Lung (tissue), 12 donors: ENCODE data around the gene CAST. TPM values are rescaled to one million over a fixed set of nuclear protein-coding genes. Genes with fewer than 3 reads are reported as not detected.

Experiments
- ATAC-seq: fragments of 200-7000 bp; cut with Tn5 transposase; one replicate; pipeline ENCODE4 v1.9.1; 2020; ENCODE audit warnings: moderate number of reproducible peaks; ENCODE audit not compliant: insufficient read depth, low FRiP score
- DNase-seq, 3 donors: peaks; one replicate each; pipeline ENCODE4 v3.0.0-alpha.2; 2013 to 2017
- H3K27ac ChIP-seq, 2 donors: one replicate each; pipeline ENCODE4 v1.5.1; 2013; ENCODE audit warnings: mild to moderate bottlenecking in 2 of 2, moderate library complexity in 2 of 2, control low read depth in 1 of 2, inconsistent platforms in 1 of 2, low read depth in 1 of 2, low read length in 1 of 2
- H3K27me3 ChIP-seq, 3 donors: one replicate each; pipeline ENCODE4 v1.5.1; 2013; ENCODE audit warnings: low read length in 2 of 3; ENCODE audit not compliant: control insufficient read depth in 3 of 3, insufficient read depth in 3 of 3
- H3K36me3 ChIP-seq, 4 donors: one replicate each; pipeline ENCODE4 v1.5.1; 2013; ENCODE audit warnings: low read length in 4 of 4, mild to moderate bottlenecking in 1 of 4, moderate library complexity in 1 of 4; ENCODE audit not compliant: control insufficient read depth in 4 of 4, insufficient read depth in 4 of 4
- H3K4me1 ChIP-seq, 5 donors: one replicate each; pipeline ENCODE4 v1.5.1; 2013; ENCODE audit warnings: low read length in 5 of 5, mild to moderate bottlenecking in 2 of 5, moderate library complexity in 1 of 5; ENCODE audit not compliant: control insufficient read depth in 5 of 5, insufficient read depth in 5 of 5
- H3K4me3 ChIP-seq: one replicate; pipeline ENCODE4 v1.5.1; 2013; ENCODE audit warnings: mild to moderate bottlenecking, control low read depth, moderate library complexity
- H3K9ac ChIP-seq, 2 donors: one replicate each; pipeline ENCODE4 v1.5.1; 2013; ENCODE audit warnings: low read length in 2 of 2, control low read depth in 1 of 2; ENCODE audit not compliant: insufficient read depth in 1 of 2
- H3K9me3 ChIP-seq, 4 donors: one replicate each; pipeline ENCODE4 v1.5.1; 2013; ENCODE audit warnings: low read length in 3 of 4, mild to moderate bottlenecking in 1 of 4, moderate library complexity in 1 of 4; ENCODE audit not compliant: control insufficient read depth in 4 of 4, insufficient read depth in 3 of 4
- CTCF ChIP-seq: IDR thresholded peaks from 2 replicates; pipeline ENCODE4 v1.5.1; 2012; ENCODE audit warnings: mild to moderate bottlenecking; ENCODE audit errors: control extremely low read depth, extremely low read depth
- WGBS, 2 donors: extraction: QIAGEN DNeasy Blood & Tissue Kit; methylation state at CpG; one replicate each; pipeline ENCODE4 v1.1.7; 2013; 5-methylcytosine and 5-hydroxymethylcytosine counted together
- polyA plus RNA-seq, 2 donors: library from polyadenylated mRNA; stranded (reverse); fragments of 200-250 nt; gene quantifications; one replicate each; pipeline ENCODE4 v1.2.1, GENCODE V29; 2013
- total RNA-seq, 2 donors: library from RNA; depleted of rRNA in 1 of 2; stranded (reverse); fragments of >200 nt in 1 of 2; gene quantifications; one replicate each; pipeline ENCODE4 v1.2.1, GENCODE V29; 2014 to 2021
- donor health status: control.
- donor health status: control.
- donor health status: Bipolar disorder and iron deficiency.
- donor health status: healthy.
- donor health status: DM: yes; HTN: yes; CAD: no.

Gene CAST
- total and polyA plus RNA-seq, 4 donors, result 84.8 to 279 (median 184) TPM

DNA sequence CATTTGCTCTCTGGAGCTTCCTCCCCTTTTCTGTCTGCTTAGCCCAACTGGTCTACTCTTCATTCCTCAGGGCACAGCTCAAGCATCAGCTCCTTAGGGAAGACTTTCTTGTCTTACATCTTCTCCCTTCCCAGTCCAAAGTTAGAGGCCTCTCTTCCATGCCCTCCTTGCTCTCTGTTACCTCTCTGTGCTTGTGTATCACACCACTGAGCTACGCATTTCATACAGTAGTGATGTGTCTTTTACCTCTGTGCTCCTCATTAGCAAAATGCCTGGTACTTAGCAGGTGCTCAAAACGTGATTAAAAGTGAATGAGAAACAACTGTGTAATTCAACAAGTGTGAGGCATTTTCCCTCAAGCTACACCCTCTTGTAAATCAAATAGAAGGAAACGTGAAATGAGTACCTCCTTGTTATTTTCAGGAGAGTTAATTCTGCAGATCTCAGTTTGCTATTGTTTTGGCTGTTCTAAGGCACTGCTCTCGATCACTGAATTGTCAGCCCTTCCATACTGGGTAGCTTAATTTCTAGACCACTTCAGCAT, 106.6 kb downstream of the CAST start:
- Histone ChIP-seq H3K4me1 (no peaks in the 10 kb centered on the region), H3K27ac (no peak overlapping the region), H3K9ac (no peak overlapping the region), H3K4me3 (no peak overlapping the region), H3K36me3 (peaks cover 23 to 59% (median 44%) of the 10 kb centered on the region in 4 donors), H3K9me3 (no peaks in the 10 kb centered on the region), H3K27me3 (no peaks in the 10 kb centered on the region)
- no peak for TF ChIP-seq CTCF
- ATAC-seq, result no peak
- 83 to 92% methylated on average over 4 of the region's 4 CpGs for WGBS, 2 donors
- DNase-seq, result no peak

DNA sequence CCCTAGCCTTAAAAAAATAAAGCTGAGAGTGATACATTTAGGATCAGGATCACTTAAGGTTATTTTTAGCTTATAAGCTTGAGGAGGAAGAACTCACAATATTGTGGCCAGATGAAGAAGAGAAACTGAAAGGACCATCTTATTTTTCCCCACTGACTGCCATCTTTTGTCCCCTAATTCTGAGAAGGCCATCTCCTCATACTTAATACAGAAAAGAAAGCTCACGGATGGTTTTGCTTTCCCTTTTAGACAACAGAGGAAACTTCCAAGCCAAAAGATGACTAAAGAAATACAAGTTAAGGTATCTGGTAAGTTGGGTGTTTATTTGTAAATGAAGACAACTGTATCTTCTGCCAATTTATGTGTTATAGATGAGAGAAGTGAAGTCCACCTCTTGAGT, 109.2 kb downstream of the CAST start:
- DNase-seq, result no peak
- H3K27me3 ChIP-seq, result no peaks in the 10 kb centered on the region
- no peaks in the 10 kb centered on the region for H3K4me1 ChIP-seq
- H3K4me3 ChIP-seq, result no peak overlapping the region
- no peaks in the 10 kb centered on the region for H3K9me3 ChIP-seq
- H3K36me3 ChIP-seq, result peaks cover 18 to 57% (median 43%) of the 10 kb centered on the region in 4 donors
- H3K27ac ChIP-seq, result no peak overlapping the region
- no peak for TF ChIP-seq CTCF
- WGBS, 2 donors, result 68 to 74% methylated on average over 1 of the region's 1 CpG
- ATAC-seq, result no peak
- no peak overlapping the region for H3K9ac ChIP-seq

- TF ChIP-seq CTCF, result no peak
- no peak for DNase-seq
- Histone ChIP-seq H3K36me3 (peaks cover 14 to 56% (median 39%) of the 10 kb centered on the region in 4 donors), H3K9me3 (no peaks in the 10 kb centered on the region), H3K27ac (no peak overlapping the region), H3K27me3 (no peaks in the 10 kb centered on the region), H3K9ac (no peak overlapping the region), H3K4me3 (no peak overlapping the region), H3K4me1 (peaks cover 0 to 3% (median 0%) of the 10 kb centered on the region in 5 donors)
- no peak for ATAC-seq
- 70 to 88% methylated on average over 1 of the region's 1 CpG for WGBS, 2 donors
These were observed 109.9 kb downstream of the CAST start for GRCh38 chr5:96772111-96772510.

- no peak for ATAC-seq
These were observed 110.4 kb downstream of the CAST start for GRCh38 chr5:96772542-96772941.

More at GRCh38 chr5:96772542-96772941, 110.4 kb downstream of the CAST start:
- Histone ChIP-seq H3K4me3 (no peak overlapping the region), H3K9ac (no peak overlapping the region), H3K9me3 (no peaks in the 10 kb centered on the region), H3K4me1 (peaks cover 0 to 3% (median 0%) of the 10 kb centered on the region in 5 donors), H3K27ac (no peak overlapping the region), H3K27me3 (no peaks in the 10 kb centered on the region), H3K36me3 (peaks cover 14 to 53% (median 37%) of the 10 kb centered on the region in 4 donors)
- TF ChIP-seq CTCF, result no peak
- DNase-seq, result no peak
